ENCODE measurements around the gene GJA3. TPM values are rescaled to one million over a fixed set of nuclear protein-coding genes. Genes with fewer than 3 reads are reported as not detected.

The GJA3 gene
- total RNA-seq, 4 donors from 2014 or later = under 0.01 TPM; not detected in 3

DNA sequence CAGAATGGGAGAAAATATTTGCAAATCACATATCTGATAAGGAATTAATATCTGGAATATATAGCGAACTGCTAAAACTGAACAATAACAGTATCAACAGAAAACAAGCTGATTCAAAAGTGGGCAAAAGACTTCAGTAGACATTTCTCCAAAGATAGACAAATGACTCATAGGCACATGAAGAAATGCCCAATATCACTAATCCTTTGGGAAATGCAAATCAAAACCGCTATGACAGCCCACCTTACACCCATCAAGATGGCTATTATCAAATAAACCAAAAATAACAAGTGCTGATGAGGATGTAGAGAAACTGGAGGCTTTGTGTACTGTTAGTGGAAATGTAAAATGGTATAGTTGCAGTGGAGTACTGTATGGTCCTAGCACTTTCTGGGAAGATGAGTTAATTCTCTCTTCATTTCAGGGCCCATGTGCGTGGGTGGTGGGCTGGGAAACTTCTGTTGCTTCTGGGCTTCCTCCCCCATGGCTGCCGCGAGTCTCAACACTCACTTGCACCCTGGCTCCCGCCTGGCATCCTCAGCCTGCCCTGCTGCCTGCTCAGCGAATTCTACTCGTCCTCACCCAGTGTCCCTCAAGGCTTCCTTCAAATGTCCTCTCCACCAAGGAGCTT, 12.4 kb upstream of the GJA3 start:
- TF ChIP-seq POLR2A (IDR thresholded peaks at IDR 0.05) (no peak), EP300 (IDR thresholded peaks at IDR 0.05) (no peak)
- TF ChIP-seq, protein P1, sequence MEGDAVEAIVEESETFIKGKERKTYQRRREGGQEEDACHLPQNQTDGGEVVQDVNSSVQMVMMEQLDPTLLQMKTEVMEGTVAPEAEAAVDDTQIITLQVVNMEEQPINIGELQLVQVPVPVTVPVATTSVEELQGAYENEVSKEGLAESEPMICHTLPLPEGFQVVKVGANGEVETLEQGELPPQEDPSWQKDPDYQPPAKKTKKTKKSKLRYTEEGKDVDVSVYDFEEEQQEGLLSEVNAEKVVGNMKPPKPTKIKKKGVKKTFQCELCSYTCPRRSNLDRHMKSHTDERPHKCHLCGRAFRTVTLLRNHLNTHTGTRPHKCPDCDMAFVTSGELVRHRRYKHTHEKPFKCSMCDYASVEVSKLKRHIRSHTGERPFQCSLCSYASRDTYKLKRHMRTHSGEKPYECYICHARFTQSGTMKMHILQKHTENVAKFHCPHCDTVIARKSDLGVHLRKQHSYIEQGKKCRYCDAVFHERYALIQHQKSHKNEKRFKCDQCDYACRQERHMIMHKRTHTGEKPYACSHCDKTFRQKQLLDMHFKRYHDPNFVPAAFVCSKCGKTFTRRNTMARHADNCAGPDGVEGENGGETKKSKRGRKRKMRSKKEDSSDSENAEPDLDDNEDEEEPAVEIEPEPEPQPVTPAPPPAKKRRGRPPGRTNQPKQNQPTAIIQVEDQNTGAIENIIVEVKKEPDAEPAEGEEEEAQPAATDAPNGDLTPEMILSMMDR (IDR thresholded peaks at IDR 0.05) = no peak
- H3K9me3 ChIP-seq = no peaks in the 10 kb centered on the region
- H3K4me3 ChIP-seq = no peak overlapping the region
- no peaks in the 10 kb centered on the region for H3K36me3 ChIP-seq
- peaks cover 0 to 25% (median 0%) of the 10 kb centered on the region in 4 donors for H3K4me1 ChIP-seq
- H3K27me3 ChIP-seq = peaks cover 0 to 15% of the 10 kb centered on the region in 2 donors
- no peak for DNase-seq (ENCODE audit: low spot score in 2 of 2)
- no peak overlapping the region for H3K27ac ChIP-seq
- 85 to 86% methylated on average over 8 of the region's 8 CpGs for WGBS, 2 donors

- DNase-seq (ENCODE audit: low spot score in 2 of 2) = no peak
- TF ChIP-seq EP300 (IDR thresholded peaks at IDR 0.05) = no peak
- 46 to 47% methylated on average over 1 of the region's 1 CpG for WGBS, 2 donors
Measured at GRCh38 chr13:20171364-20171763, 10.5 kb upstream of the GJA3 start.

GRCh38 chr13:20170921-20171320, 10.1 kb upstream of the GJA3 start:
- Histone ChIP-seq H3K4me3 (no peak overlapping the region), H3K4me1 (peaks cover 0 to 14% (median 0%) of the 10 kb centered on the region in 4 donors), H3K27ac (no peak overlapping the region), H3K36me3 (no peaks in the 10 kb centered on the region), H3K27me3 (no peaks in the 10 kb centered on the region), H3K9me3 (no peaks in the 10 kb centered on the region)
- 94 to 95% methylated on average over 5 of the region's 5 CpGs for WGBS, 2 donors
- no peak for DNase-seq (ENCODE audit: low spot score in 2 of 2)
- no peak for TF ChIP-seq POLR2A (IDR thresholded peaks at IDR 0.05)
- TF ChIP-seq, protein P1 (IDR thresholded peaks at IDR 0.05) = no peak
- no peak for TF ChIP-seq EP300 (IDR thresholded peaks at IDR 0.05)

More at GRCh38 chr13:20171364-20171763, 10.5 kb upstream of the GJA3 start:
- Histone ChIP-seq H3K27me3 (no peaks in the 10 kb centered on the region), H3K4me3 (no peak overlapping the region), H3K27ac (no peak overlapping the region), H3K9me3 (no peaks in the 10 kb centered on the region), H3K36me3 (no peaks in the 10 kb centered on the region), H3K4me1 (peaks cover 0 to 16% (median 0%) of the 10 kb centered on the region in 4 donors)

GRCh38 chr13:20168396-20168795, 7.5 kb upstream of the GJA3 start:
- Histone ChIP-seq H3K36me3 (no peaks in the 10 kb centered on the region), H3K27me3 (peaks cover 0 to 3% of the 10 kb centered on the region in 2 donors), H3K4me3 (no peak overlapping the region), H3K4me1 (peaks cover 0 to 2% (median 0%) of the 10 kb centered on the region in 4 donors), H3K27ac (no peak overlapping the region), H3K9me3 (no peaks in the 10 kb centered on the region)
- DNase-seq (ENCODE audit: low spot score in 2 of 2) = no peak
- 74 to 83% methylated on average over 7 of the region's 7 CpGs for WGBS, 2 donors
- TF ChIP-seq POLR2A (IDR thresholded peaks at IDR 0.05) (no peak), EP300 (IDR thresholded peaks at IDR 0.05) (no peak)
- TF ChIP-seq, protein P1 (IDR thresholded peaks at IDR 0.05) = no peak

- no peaks in the 10 kb centered on the region for H3K9me3 ChIP-seq
- H3K4me1 ChIP-seq = peaks cover 0 to 16% (median 5%) of the 10 kb centered on the region in 4 donors
- no peak overlapping the region for H3K4me3 ChIP-seq
- no peak for TF ChIP-seq POLR2A (IDR thresholded peaks at IDR 0.05)
- TF ChIP-seq, protein P1 (IDR thresholded peaks at IDR 0.05) = no peak
- no peak for TF ChIP-seq EP300 (IDR thresholded peaks at IDR 0.05)
- no peak for DNase-seq (ENCODE audit: low spot score in 2 of 2)
- peaks cover 0 to 29% of the 10 kb centered on the region in 2 donors for H3K27me3 ChIP-seq
- 80 to 86% methylated on average over 11 of the region's 11 CpGs for WGBS, 2 donors
- no peak overlapping the region for H3K27ac ChIP-seq
- H3K36me3 ChIP-seq = no peaks in the 10 kb centered on the region
Measured at GRCh38 chr13:20165417-20166257, 4.8 kb upstream of the GJA3 start.

Measured in tibial nerve (tissue), 4 donors.